Spleen (tissue), 11 donors: ENCODE measurements around the gene ACP5. TPM values are rescaled to one million over a fixed set of nuclear protein-coding genes. Genes with fewer than 3 reads are reported as not detected.
A peak's percentile ranks its signal among the peaks of the same experiment; 100 is the strongest.

Experiments used
- DNase-seq: peaks from one replicate; pipeline ENCODE4 v3.0.0-alpha.2; 2020
- H3K27ac ChIP-seq, 8 donors: fragments of 200-600 bp; sonication (generic) in 7 of 8; 1 replicate in 4 of 8; 2 replicates in 4 of 8; pipeline versions ENCODE4 v1.5.0 to v1.8.0; 2016 to 2021; ENCODE audit warnings: inconsistent platforms in 4 of 8, mild to moderate bottlenecking in 4 of 8, moderate library complexity in 1 of 8
- H3K27me3 ChIP-seq, 7 donors: fragments of 200-600 bp; sonication (generic) in 6 of 7; replicated peaks in 1 of 7; 1 replicate in 4 of 7; 2 replicates in 3 of 7; pipeline versions ENCODE4 v1.5.0 to v1.8.0; 2016 to 2021; ENCODE audit warnings: inconsistent platforms in 3 of 7, mild to moderate bottlenecking in 1 of 7
- H3K36me3 ChIP-seq, 6 donors: fragments of 200-600 bp; sonication (generic) in 5 of 6; 1 replicate in 4 of 6; 2 replicates in 2 of 6; pipeline versions ENCODE4 v1.5.0 to v1.8.0; 2016 to 2021; ENCODE audit warnings: inconsistent platforms in 2 of 6
- H3K4me1 ChIP-seq, 6 donors: fragments of 200-600 bp; sonication (generic) in 5 of 6; 1 replicate in 3 of 6; 2 replicates in 3 of 6; pipeline versions ENCODE4 v1.5.0 to v1.8.0; 2016 to 2021; ENCODE audit warnings: inconsistent platforms in 3 of 6
- H3K4me3 ChIP-seq, 8 donors: fragments of 200-600 bp; sonication (generic) in 7 of 8; 1 replicate in 4 of 8; 2 replicates in 4 of 8; pipeline versions ENCODE4 v1.5.0 to v1.8.0; 2016 to 2021; ENCODE audit warnings: inconsistent platforms in 4 of 8, mild to moderate bottlenecking in 4 of 8, moderate library complexity in 2 of 8
- H3K9me3 ChIP-seq, 8 donors: fragments of 200-600 bp; sonication (generic) in 7 of 8; 1 replicate in 4 of 8; 2 replicates in 4 of 8; pipeline versions ENCODE4 v1.5.0 to v1.8.0; 2016 to 2021; ENCODE audit warnings: inconsistent platforms in 4 of 8
- CTCF ChIP-seq, 11 experiments: fragments of 200-600 bp in 7 of 11; fragments of 450-650 bp in 4 of 11; sonication (generic) in 4 of 11; IDR thresholded peaks in 8 of 11; conservative IDR thresholded peaks in 3 of 11; 1 replicate in 7 of 11; 2 replicates in 4 of 11; pipeline versions ENCODE4 v1.4.0 to v1.8.0; 2016 to 2021; ENCODE audit warnings: antibody characterized with exemption in 11 of 11, inconsistent platforms in 4 of 11, mild to moderate bottlenecking in 1 of 11
- POLR2A ChIP-seq, 3 donors: fragments of 450-650 bp; IDR thresholded peaks; one replicate each; pipeline ENCODE4 v1.5.1; 2017; ENCODE audit warnings: antibody characterized with exemption in 3 of 3, mild to moderate bottlenecking in 1 of 3
- POLR2AphosphoS5 ChIP-seq, 3 donors: sonication (generic); formaldehyde crosslinking; IDR thresholded peaks; one replicate each; pipeline ENCODE4 v1.5.1; 2017; ENCODE audit warnings: antibody characterized with exemption in 3 of 3
- WGBS, 5 donors: extraction: QIAGEN DNeasy Blood & Tissue Kit in 3 of 5; methylation state at CpG; one replicate each; pipeline versions ENCODE4 v1.1.5 to v1.1.7; 2013 to 2018; 5-methylcytosine and 5-hydroxymethylcytosine counted together
- intact Hi-C: fragments of 100-400 bp; cut with DNase I; formaldehyde crosslinking; loops from one replicate; pipeline ENCODE4 v1.15.0; 2023; ENCODE audit warnings: low total_unique reads
- polyA plus RNA-seq, 3 donors: library from polyadenylated mRNA; stranded (reverse); fragments of 200-250 nt; gene quantifications; one replicate each; pipeline ENCODE4 v1.2.1, GENCODE V29; 2013
- total RNA-seq, 7 donors: library from RNA; depleted of rRNA in 3 of 7; stranded (reverse); fragments of >200 nt in 3 of 7; fragmentation: NEBNext Ultra II Directional in 4 of 7; extraction: Animal tissue kit (Norgen Biotek cat#: 25700) in 4 of 7; gene quantifications; one replicate each; pipeline versions ENCODE4 v1.1.0 to v1.2.1, GENCODE V29; 2016 to 2021
- donor health status: healthy with polysubstance abuse.
- donor health status: DM: no; HTN: no; CAD: no; lungs with moderate emphysema.
- donor health status: DM: no; HTN: no; CAD: no.
- donor health status: Bipolar disorder and iron deficiency.
- donor health status: healthy.
- donor health status: DM: no; HTN: no; CAD: no.
- donor health status: DM: yes; HTN: yes; CAD: no.

Gene ACP5
- total and polyA plus RNA-seq, 10 donors = 41.7 to 332 (median 69.2) TPM

GRCh38 chr19:11540645-11541044 is 36.8 kb downstream of the ACP5 start:
- Histone ChIP-seq H3K4me1 (peaks cover 0 to 25% (median 12%) of the 10 kb centered on the region in 6 donors), H3K36me3 (no peaks in the 10 kb centered on the region), H3K27ac (no peak overlapping the region), H3K4me3 (no peak overlapping the region), H3K9me3 (no peaks in the 10 kb centered on the region), H3K27me3 (peaks cover 0 to 37% (median 15%) of the 10 kb centered on the region in 7 donors)
- WGBS, 5 donors = 69 to 88% (median 80%) methylated on average over 2 to 5 of the region's 5 CpGs
- intact Hi-C loops = no loop called here
- DNase-seq = no peak
- no peak for TF ChIP-seq POLR2AphosphoS5 (IDR thresholded peaks at IDR 0.05)
- no peak for TF ChIP-seq CTCF (IDR thresholded peaks at IDR 0.05 in 8 of 11, conservative IDR thresholded peaks at IDR 0.05 in 3 of 11)
- TF ChIP-seq POLR2A (IDR thresholded peaks at IDR 0.05) = no peak

- Histone ChIP-seq H3K4me3 (peak overlapping the region in 1 of 8 donors; percentile 22), H3K9me3 (no peaks in the 10 kb centered on the region), H3K27ac (peak overlapping the region in 1 of 8 donors; percentile 48), H3K36me3 (no peaks in the 10 kb centered on the region), H3K4me1 (peaks cover 0 to 34% (median 16%) of the 10 kb centered on the region in 6 donors), H3K27me3 (peaks cover 0 to 37% (median 15%) of the 10 kb centered on the region in 7 donors)
- 12 to 24% (median 14%) methylated on average over 19 to 36 of the region's 36 CpGs for WGBS, 5 donors
- TF ChIP-seq POLR2A (IDR thresholded peaks at IDR 0.05) (no peak), POLR2AphosphoS5 (IDR thresholded peaks at IDR 0.05) (no peak), CTCF (IDR thresholded peaks at IDR 0.05 in 8 of 11, conservative IDR thresholded peaks at IDR 0.05 in 3 of 11) (no peak)
- no peak for DNase-seq
- intact Hi-C loops = no loop called here
These were observed 37.7 kb downstream of the ACP5 start for GRCh38 chr19:11539495-11540365.

- peak within 1 kb of the TSS in 1 of 8 donors; percentile 22 for H3K4me3 ChIP-seq
- H3K27me3 ChIP-seq = peaks cover 0 to 37% (median 15%) of the 10 kb centered on the region in 7 donors
- TF ChIP-seq POLR2AphosphoS5 (IDR thresholded peaks at IDR 0.05) (peak in 2 of 3 donors; percentile 10 to 27), POLR2A (IDR thresholded peaks at IDR 0.05) (no peak)
- intact Hi-C loops = no loop called here
- peak within 1 kb of the TSS in 2 of 8 donors; percentile 8 to 48 for H3K27ac ChIP-seq
- DNase-seq = no peak
- 25 to 46% (median 30%) methylated on average over 10 to 21 of the region's 21 CpGs for WGBS, 5 donors
- H3K9me3 ChIP-seq = no peaks in the 10 kb centered on the region
- peaks cover 0 to 37% (median 16%) of the 10 kb centered on the region in 6 donors for H3K4me1 ChIP-seq
- no peaks in the 10 kb centered on the region for H3K36me3 ChIP-seq
These were observed 39.0 kb downstream of the ACP5 start, which contains the start of gene CNN1 for GRCh38 chr19:11538232-11539036. CNN1 (plus strand) TSS chr19:11538851; CDS start chr19:11538928, 77 bp downstream.

GRCh38 chr19:11535792-11536595 is 41.5 kb downstream of the ACP5 start:
- intact Hi-C loops = no loop called here
- DNase-seq = peak; percentile 94
- H3K4me1 ChIP-seq = peaks cover 0 to 37% (median 16%) of the 10 kb centered on the region in 6 donors
- H3K4me3 ChIP-seq = peak overlapping the region in 6 of 8 donors; percentile 19 to 59 (median 32)
- H3K36me3 ChIP-seq = no peaks in the 10 kb centered on the region
- peak; percentile 55 to 73 (median 72) for TF ChIP-seq POLR2AphosphoS5 (IDR thresholded peaks at IDR 0.05)
- peak; percentile 55 to 99 (median 98) for TF ChIP-seq CTCF (IDR thresholded peaks at IDR 0.05 in 8 of 11, conservative IDR thresholded peaks at IDR 0.05 in 3 of 11)
- TF ChIP-seq POLR2A (IDR thresholded peaks at IDR 0.05) = no peak
- H3K27me3 ChIP-seq = peaks cover 0 to 30% (median 15%) of the 10 kb centered on the region in 7 donors
- no peaks in the 10 kb centered on the region for H3K9me3 ChIP-seq
- 15 to 24% (median 18%) methylated on average over 35 to 54 of the region's 54 CpGs for WGBS, 5 donors
- H3K27ac ChIP-seq = peak overlapping the region; percentile 60 to 83 (median 76)
